ENCODE measurements around the gene KLF1.

DNA sequence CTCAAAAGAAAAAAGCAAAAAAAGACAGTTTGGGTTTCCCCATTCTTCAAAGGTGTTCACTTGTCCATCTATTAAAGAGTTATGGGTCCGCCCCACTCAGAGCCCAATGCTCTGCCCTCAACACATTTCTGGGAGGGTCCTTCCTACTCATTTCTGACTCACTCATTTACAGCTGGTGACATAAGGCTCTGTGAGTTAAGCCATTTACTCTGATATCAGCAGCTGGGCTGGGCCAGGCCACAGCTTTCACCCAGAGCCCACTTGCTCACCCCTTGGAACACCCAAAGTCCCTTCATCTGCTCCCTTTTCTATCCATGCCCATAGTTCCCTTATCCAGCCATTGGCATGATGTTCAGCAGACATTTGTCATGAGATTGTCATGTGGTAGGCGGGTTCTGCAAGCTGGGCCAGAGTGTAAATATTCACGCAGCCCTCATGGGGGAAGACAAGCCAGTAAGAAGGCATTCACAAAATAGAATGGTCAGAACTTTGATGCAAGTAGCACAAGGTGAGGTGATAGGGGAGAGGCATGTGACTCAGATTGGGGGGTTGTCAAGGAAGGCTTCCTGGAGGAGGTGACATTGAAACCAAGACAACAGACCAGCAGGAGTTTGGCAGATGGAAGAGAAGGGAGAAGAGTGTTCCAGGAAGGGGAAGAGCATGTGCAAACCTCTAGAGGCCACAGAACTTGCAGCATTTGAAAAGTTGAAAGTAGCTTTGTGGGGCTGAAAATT is 42.8 kb downstream of the KLF1 start:
- TF ChIP-seq, protein P1, sequence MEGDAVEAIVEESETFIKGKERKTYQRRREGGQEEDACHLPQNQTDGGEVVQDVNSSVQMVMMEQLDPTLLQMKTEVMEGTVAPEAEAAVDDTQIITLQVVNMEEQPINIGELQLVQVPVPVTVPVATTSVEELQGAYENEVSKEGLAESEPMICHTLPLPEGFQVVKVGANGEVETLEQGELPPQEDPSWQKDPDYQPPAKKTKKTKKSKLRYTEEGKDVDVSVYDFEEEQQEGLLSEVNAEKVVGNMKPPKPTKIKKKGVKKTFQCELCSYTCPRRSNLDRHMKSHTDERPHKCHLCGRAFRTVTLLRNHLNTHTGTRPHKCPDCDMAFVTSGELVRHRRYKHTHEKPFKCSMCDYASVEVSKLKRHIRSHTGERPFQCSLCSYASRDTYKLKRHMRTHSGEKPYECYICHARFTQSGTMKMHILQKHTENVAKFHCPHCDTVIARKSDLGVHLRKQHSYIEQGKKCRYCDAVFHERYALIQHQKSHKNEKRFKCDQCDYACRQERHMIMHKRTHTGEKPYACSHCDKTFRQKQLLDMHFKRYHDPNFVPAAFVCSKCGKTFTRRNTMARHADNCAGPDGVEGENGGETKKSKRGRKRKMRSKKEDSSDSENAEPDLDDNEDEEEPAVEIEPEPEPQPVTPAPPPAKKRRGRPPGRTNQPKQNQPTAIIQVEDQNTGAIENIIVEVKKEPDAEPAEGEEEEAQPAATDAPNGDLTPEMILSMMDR (IDR thresholded peaks at IDR 0.05): no peak
- no peak for TF ChIP-seq POLR2A (IDR thresholded peaks at IDR 0.05)
- TF ChIP-seq EP300 (IDR thresholded peaks at IDR 0.05): no peak
